Measurements from ENCODE around the gene MRGPRF.

DNA sequence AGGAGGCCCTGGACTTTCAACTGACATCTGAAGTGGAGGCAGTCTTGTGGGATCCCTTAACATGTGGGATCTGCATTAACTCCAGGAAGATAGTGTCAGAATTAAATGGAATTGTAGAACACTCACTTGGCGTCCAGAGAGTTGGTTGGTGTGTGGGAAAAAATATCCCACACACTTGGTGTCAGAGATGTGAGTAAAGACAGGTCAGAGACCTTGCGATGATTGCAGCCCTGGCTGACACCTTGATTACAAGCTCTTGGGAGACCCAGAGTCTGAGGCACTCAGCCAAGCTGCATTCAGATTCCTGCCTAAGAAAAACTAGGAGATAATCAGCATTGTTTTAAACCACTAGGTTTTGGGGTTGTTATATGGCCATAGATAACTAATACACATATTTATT, 28.5 kb upstream of the MRGPRF start:
- TF ChIP-seq CTCF (IDR thresholded peaks at IDR 0.05; ENCODE audit: control extremely low read depth in 1 of 3, insufficient read depth in 1 of 3, low read depth in 1 of 3, low read length in 3 of 3), result no peak
- TF ChIP-seq GABPA (IDR thresholded peaks at IDR 0.05; ENCODE audit: borderline replicate concordance, insufficient read depth, low read length), result no peak
- TF ChIP-seq POLR2A (IDR thresholded peaks at IDR 0.05; ENCODE audit: control extremely low read depth in 1 of 2, low read depth in 2 of 2, low read length in 2 of 2), result no peak

Data from H1 (cell line).